Spleen (tissue), 7 donors: ENCODE results near the gene GDF3.

ENCODE experiments used
- POLR2A ChIP-seq, 3 donors: fragments of 450-650 bp; IDR thresholded peaks; one replicate each; pipeline ENCODE4 v1.5.1; 2017; ENCODE audit warnings: antibody characterized with exemption in 3 of 3, mild to moderate bottlenecking in 1 of 3
- POLR2AphosphoS5 ChIP-seq, 3 donors: sonication (generic); formaldehyde crosslinking; IDR thresholded peaks; one replicate each; pipeline ENCODE4 v1.5.1; 2017; ENCODE audit warnings: antibody characterized with exemption in 3 of 3
- TF ChIP-seq, protein P1 (sequence below), 11 experiments: fragments of 200-600 bp in 7 of 11; fragments of 450-650 bp in 4 of 11; sonication (generic) in 4 of 11; IDR thresholded peaks in 8 of 11; conservative IDR thresholded peaks in 3 of 11; 1 replicate in 7 of 11; 2 replicates in 4 of 11; pipeline versions ENCODE4 v1.4.0 to v1.8.0; 2016 to 2021; ENCODE audit warnings: antibody characterized with exemption in 11 of 11, inconsistent platforms in 4 of 11, mild to moderate bottlenecking in 1 of 11
- donor health status: DM: no; HTN: no; CAD: no; lungs with moderate emphysema.
- donor health status: DM: no; HTN: no; CAD: no.
- donor health status: DM: no; HTN: no; CAD: no.

DNA sequence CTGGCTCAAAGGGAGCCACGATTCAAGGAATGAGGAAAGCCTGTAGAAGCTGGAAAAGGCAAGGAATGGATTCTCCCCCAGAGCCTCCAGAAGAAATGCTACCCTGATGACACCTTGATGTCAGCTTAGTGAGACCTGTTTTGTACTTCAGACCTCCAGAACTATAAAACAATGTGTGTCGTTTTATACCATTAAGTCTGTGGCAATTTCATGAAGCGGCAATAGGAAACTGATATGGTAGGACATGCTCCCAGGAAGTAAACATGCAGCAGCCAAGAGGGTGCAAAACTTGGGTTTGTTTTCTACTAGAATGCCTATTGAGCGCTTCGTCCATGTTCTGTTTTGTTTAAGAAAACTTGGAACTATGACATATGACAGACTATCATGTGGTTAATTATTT is 27.4 kb downstream of the GDF3 start:
- TF ChIP-seq POLR2A (IDR thresholded peaks at IDR 0.05) = no peak
- TF ChIP-seq, protein P1, sequence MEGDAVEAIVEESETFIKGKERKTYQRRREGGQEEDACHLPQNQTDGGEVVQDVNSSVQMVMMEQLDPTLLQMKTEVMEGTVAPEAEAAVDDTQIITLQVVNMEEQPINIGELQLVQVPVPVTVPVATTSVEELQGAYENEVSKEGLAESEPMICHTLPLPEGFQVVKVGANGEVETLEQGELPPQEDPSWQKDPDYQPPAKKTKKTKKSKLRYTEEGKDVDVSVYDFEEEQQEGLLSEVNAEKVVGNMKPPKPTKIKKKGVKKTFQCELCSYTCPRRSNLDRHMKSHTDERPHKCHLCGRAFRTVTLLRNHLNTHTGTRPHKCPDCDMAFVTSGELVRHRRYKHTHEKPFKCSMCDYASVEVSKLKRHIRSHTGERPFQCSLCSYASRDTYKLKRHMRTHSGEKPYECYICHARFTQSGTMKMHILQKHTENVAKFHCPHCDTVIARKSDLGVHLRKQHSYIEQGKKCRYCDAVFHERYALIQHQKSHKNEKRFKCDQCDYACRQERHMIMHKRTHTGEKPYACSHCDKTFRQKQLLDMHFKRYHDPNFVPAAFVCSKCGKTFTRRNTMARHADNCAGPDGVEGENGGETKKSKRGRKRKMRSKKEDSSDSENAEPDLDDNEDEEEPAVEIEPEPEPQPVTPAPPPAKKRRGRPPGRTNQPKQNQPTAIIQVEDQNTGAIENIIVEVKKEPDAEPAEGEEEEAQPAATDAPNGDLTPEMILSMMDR (IDR thresholded peaks at IDR 0.05 in 8 of 11, conservative IDR thresholded peaks at IDR 0.05 in 3 of 11) = no peak
- no peak for TF ChIP-seq POLR2AphosphoS5 (IDR thresholded peaks at IDR 0.05)
